K562 (cell line): ENCODE results near the gene PAQR7. TPM values are rescaled to one million over a fixed set of nuclear protein-coding genes. Genes with fewer than 3 reads are reported as not detected.

Source experiments
- ATAC-seq: fragments of 200-7000 bp; cut with Tn5 transposase; 3 replicates; pipeline ENCODE4 v1.9.1; 2020; ENCODE audit warnings: moderate library complexity
- BruUV-seq: library from RNA; stranded (reverse); fragments of 400-500 nt; replicated peaks from 2 replicates; lab custom pipeline; 2021; lab: Mats Ljungman, UMichigan
- CTCF ChIA-PET: fragments of 300-600 bp; formaldehyde crosslinking; extraction: SDS; loops from one replicate; lab custom pipeline; 2021; ENCODE audit warnings: low intra/inter-chr PET ratio; lab: Yijun Ruan, JAX
- POLR2A ChIA-PET: fragments of 300-600, 350-650 bp; sonication (Branson Sonifier 250); formaldehyde crosslinking; extraction: SDS; loops from one replicate; lab custom pipeline; 2021; ENCODE audit warnings: antibody characterized with exemption, inconsistent platforms; lab: Yijun Ruan, JAX
- DNase-seq, 4 experiments: peaks; one replicate each; pipeline versions ENCODE4 v3.0.0 to v3.0.0-alpha.2; 2011 to 2018; ENCODE audit warnings: low spot score in 3 of 4, mixed read lengths in 3 of 4; ENCODE audit errors: extremely low read depth in 1 of 4
- FAIRE-seq: peaks from 2 replicates; lab custom pipeline; 2011; peaks lifted over from hg19 to GRCh38; lab: Jason Lieb, UNC
- H2AFZ ChIP-seq: 2 replicates; pipeline ENCODE4 v1.6.0; 2011; ENCODE audit warnings: low read depth, low read length, control low read depth, inconsistent platforms
- H3K27ac ChIP-seq: fragments of 200-600 bp; 3 replicates; pipeline ENCODE4 v1.8.0; 2011; ENCODE audit warnings: low read depth, mild to moderate bottlenecking, control low read depth, inconsistent platforms, low read length, moderate library complexity, mixed read lengths; ENCODE audit errors: extremely low read depth
- H3K27me3 ChIP-seq, 2 experiments: fragments of 300-600 bp in 1 of 2; 2 replicates in 1 of 2; 3 replicates in 1 of 2; pipeline versions ENCODE4 v1.6.0 to v1.8.0; 2011; ENCODE audit warnings: inconsistent platforms in 2 of 2, low read length in 2 of 2, mild to moderate bottlenecking in 1 of 2, mixed read lengths in 1 of 2, moderate library complexity in 1 of 2; ENCODE audit not compliant: control insufficient read depth in 2 of 2, insufficient read depth in 2 of 2
- H3K36me3 ChIP-seq: fragments of 300-600 bp; 3 replicates; pipeline ENCODE4 v1.8.0; 2011; ENCODE audit warnings: mild to moderate bottlenecking, low read length, inconsistent platforms; ENCODE audit not compliant: control insufficient read depth, insufficient read depth
- H3K4me1 ChIP-seq, 2 experiments: fragments of 200-600 bp in 1 of 2; replicated peaks in 1 of 2; 2 replicates in 1 of 2; 3 replicates in 1 of 2; pipeline versions ENCODE4 v1.5.1 to v1.8.0; 2011; ENCODE audit warnings: inconsistent platforms in 2 of 2, low read length in 2 of 2, mild to moderate bottlenecking in 1 of 2, mixed read lengths in 1 of 2, moderate library complexity in 1 of 2; ENCODE audit not compliant: control insufficient read depth in 2 of 2, insufficient read depth in 2 of 2
- H3K4me2 ChIP-seq: 2 replicates; pipeline ENCODE4 v1.6.1; 2011; ENCODE audit warnings: low read length, control low read depth, inconsistent platforms, mixed read lengths; ENCODE audit not compliant: insufficient read depth
- H3K4me3 ChIP-seq: fragments of 200-600 bp; sonication (generic), shearing (Covaris generic); 2 replicates; pipeline ENCODE4 v1.5.1; 2016; ENCODE audit warnings: control low read depth, inconsistent platforms
- H3K79me2 ChIP-seq: fragments of 200-600 bp; 3 replicates; pipeline ENCODE4 v1.8.0; 2011; ENCODE audit warnings: low read length, inconsistent platforms; ENCODE audit not compliant: control insufficient read depth, insufficient read depth
- H3K9ac ChIP-seq, 2 experiments: 2 replicates each; pipeline versions ENCODE4 v1.6.0 to v1.6.1; 2011; ENCODE audit warnings: low read depth in 2 of 2, low read length in 2 of 2, control low read depth in 1 of 2, inconsistent platforms in 1 of 2, mild to moderate bottlenecking in 1 of 2, mixed read lengths in 1 of 2; ENCODE audit not compliant: insufficient read depth in 1 of 2
- H3K9me1 ChIP-seq: one replicate; pipeline ENCODE4 v1.6.0; 2011; ENCODE audit warnings: inconsistent platforms, mild to moderate bottlenecking, low read length, moderate library complexity; ENCODE audit not compliant: control insufficient read depth, insufficient read depth
- H3K9me3 ChIP-seq: replicated peaks from 2 replicates; pipeline ENCODE4 v1.5.1; 2011; ENCODE audit warnings: low read depth, low read length, inconsistent platforms; ENCODE audit not compliant: control insufficient read depth, insufficient read depth
- H4K20me1 ChIP-seq: replicated peaks from 2 replicates; pipeline ENCODE4 v1.6.1; 2011; ENCODE audit warnings: low read length, inconsistent platforms, mixed read lengths; ENCODE audit not compliant: control insufficient read depth, insufficient read depth
- AFF4 ChIP-seq: sonication (generic); formaldehyde crosslinking; IDR thresholded peaks from 2 replicates; pipeline ENCODE4 v1.8.0; 2023; ENCODE audit warnings: mild to moderate bottlenecking, missing genetic modification reagents
- KLF1 ChIP-seq: fragments of 450-650 bp; IDR thresholded peaks from 2 replicates; pipeline ENCODE4 v1.6.1; 2016; ENCODE audit warnings: missing genetic modification characterization, missing compliant biosample characterization
- NCOA4 ChIP-seq: fragments of 450-650 bp; IDR thresholded peaks from 2 replicates; pipeline ENCODE4 v1.6.1; 2018; ENCODE audit warnings: mild to moderate bottlenecking; ENCODE audit not compliant: partially characterized antibody
- NCOR1 ChIP-seq: fragments of 450-650 bp; IDR thresholded peaks from 2 replicates; pipeline ENCODE4 v1.6.1; 2016; ENCODE audit warnings: mild to moderate bottlenecking, moderate library complexity
- POLR2B ChIP-seq: fragments of 450-650 bp; IDR thresholded peaks from 2 replicates; pipeline ENCODE4 v1.6.1; 2018; ENCODE audit warnings: low read depth; ENCODE audit not compliant: partially characterized antibody
- TARDBP ChIP-seq: fragments of 450-650 bp; IDR thresholded peaks from 2 replicates; pipeline ENCODE4 v1.6.1; 2016
- ZNF75A ChIP-seq: fragments of 450-650 bp; formaldehyde crosslinking; IDR thresholded peaks from 2 replicates; pipeline ENCODE4 v1.4.0; 2020; ENCODE audit warnings: mild to moderate bottlenecking
- WGBS: fragments of 100-300 bp; shearing (Covaris generic); methylation state at CpG from one replicate; pipeline ENCODE4 v1.1.6; 2016; ENCODE audit warnings: low coverage, mixed read lengths; ENCODE audit not compliant: insufficient coverage; ENCODE audit errors: missing lambda C conversion rate; 5-methylcytosine and 5-hydroxymethylcytosine counted together
- in situ Hi-C: fragments of 300-500 bp; cut with MboI; formaldehyde crosslinking; loops from 4 replicates; pipeline ENCODE4 v1.15.0; 2018; ENCODE audit warnings: inconsistent platforms, mixed read lengths
- intact Hi-C: fragments of 100-400 bp; cut with micrococcal nuclease; formaldehyde crosslinking; loops from 2 replicates; pipeline ENCODE4 v1.14.2; 2022
- polyA plus RNA-seq, 8 experiments: library from polyadenylated mRNA; depleted of rRNA in 4 of 8; stranded (reverse) in 5 of 8; unstranded in 3 of 8; fragments of >200 nt; fragmentation: Nextera tagmentation in 2 of 8; fragmentation: Illumina TruSeq in 1 of 8; extraction: Ambion mirVana in 2 of 8; extraction: Trizol in 1 of 8; gene quantifications; 2 replicates each; pipeline versions ENCODE4 v1.2.1 to v1.2.3, GENCODE V29; 2011 to 2014; ENCODE audit warnings: inconsistent platforms in 1 of 8, missing spikeins in 1 of 8
- total RNA-seq, 7 experiments: library from RNA; depleted of rRNA in 6 of 7; stranded (reverse); fragments of >200 nt in 6 of 7; fragmentation: Illumina TruSeq in 2 of 7; extraction: Trizol in 2 of 7; gene quantifications; 2 replicates each; pipeline versions ENCODE4 v1.2.1 to v1.2.3, GENCODE V29; 2011 to 2021; ENCODE audit warnings: low replicate concordance in 1 of 7
- TF ChIP-seq, protein P1 (sequence below), 2 experiments: fragments of 450-650 bp; IDR thresholded peaks; 2 replicates each; pipeline ENCODE4 v1.6.1; 2018; ENCODE audit warnings: mild to moderate bottlenecking in 2 of 2, low read depth in 1 of 2; ENCODE audit not compliant: partially characterized antibody in 2 of 2
- TF ChIP-seq, protein P2 (sequence below): fragments of 250-450 bp; sonication (Bioruptor Pico); IDR thresholded peaks from 2 replicates; pipeline ENCODE4 v1.8.0; 2021; ENCODE audit warnings: borderline replicate concordance, mild to moderate bottlenecking, moderate library complexity; ENCODE audit not compliant: poor library complexity, severe bottlenecking
- TF ChIP-seq, protein P3 (sequence below), 2 experiments: IDR thresholded peaks in 1 of 2; conservative IDR thresholded peaks in 1 of 2; 2 replicates each; pipeline ENCODE4 v1.6.1; 2016; ENCODE audit warnings: low read depth in 2 of 2, mild to moderate bottlenecking in 1 of 2, missing compliant biosample characterization in 1 of 2, missing genetic modification characterization in 1 of 2, moderate library complexity in 1 of 2

The PAQR7 gene
- total and polyA plus RNA-seq, 9 of the 15 experiments (the other 6 are each of a cell fraction or from before 2014, with no cell fraction given): 1.1 to 5.2 (median 2.6) TPM

DNA sequence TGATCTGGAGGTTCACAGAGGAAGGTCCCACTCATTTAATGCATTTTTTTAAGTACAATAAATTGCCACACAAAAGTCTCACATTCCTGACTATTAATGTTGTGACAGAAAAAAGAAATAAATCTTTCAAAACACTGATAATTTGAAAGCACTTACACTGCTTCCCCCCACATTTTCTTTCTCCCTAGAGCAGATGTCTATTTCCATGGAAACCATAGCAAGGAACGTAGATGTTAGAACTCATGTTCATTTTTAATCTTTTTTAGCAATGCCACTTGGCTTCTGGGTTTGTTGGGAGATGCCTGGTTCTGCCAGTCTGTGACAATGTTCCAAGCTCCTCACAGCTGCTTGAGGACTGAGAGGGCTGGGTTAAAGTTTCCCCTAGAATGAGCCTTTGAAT, 32.7 kb upstream of the PAQR7 start:
- H3K79me2 ChIP-seq: peaks cover 29% of the 10 kb centered on the region
- TF ChIP-seq, protein P1, sequence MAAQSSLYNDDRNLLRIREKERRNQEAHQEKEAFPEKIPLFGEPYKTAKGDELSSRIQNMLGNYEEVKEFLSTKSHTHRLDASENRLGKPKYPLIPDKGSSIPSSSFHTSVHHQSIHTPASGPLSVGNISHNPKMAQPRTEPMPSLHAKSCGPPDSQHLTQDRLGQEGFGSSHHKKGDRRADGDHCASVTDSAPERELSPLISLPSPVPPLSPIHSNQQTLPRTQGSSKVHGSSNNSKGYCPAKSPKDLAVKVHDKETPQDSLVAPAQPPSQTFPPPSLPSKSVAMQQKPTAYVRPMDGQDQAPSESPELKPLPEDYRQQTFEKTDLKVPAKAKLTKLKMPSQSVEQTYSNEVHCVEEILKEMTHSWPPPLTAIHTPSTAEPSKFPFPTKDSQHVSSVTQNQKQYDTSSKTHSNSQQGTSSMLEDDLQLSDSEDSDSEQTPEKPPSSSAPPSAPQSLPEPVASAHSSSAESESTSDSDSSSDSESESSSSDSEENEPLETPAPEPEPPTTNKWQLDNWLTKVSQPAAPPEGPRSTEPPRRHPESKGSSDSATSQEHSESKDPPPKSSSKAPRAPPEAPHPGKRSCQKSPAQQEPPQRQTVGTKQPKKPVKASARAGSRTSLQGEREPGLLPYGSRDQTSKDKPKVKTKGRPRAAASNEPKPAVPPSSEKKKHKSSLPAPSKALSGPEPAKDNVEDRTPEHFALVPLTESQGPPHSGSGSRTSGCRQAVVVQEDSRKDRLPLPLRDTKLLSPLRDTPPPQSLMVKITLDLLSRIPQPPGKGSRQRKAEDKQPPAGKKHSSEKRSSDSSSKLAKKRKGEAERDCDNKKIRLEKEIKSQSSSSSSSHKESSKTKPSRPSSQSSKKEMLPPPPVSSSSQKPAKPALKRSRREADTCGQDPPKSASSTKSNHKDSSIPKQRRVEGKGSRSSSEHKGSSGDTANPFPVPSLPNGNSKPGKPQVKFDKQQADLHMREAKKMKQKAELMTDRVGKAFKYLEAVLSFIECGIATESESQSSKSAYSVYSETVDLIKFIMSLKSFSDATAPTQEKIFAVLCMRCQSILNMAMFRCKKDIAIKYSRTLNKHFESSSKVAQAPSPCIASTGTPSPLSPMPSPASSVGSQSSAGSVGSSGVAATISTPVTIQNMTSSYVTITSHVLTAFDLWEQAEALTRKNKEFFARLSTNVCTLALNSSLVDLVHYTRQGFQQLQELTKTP (IDR thresholded peaks at IDR 0.05; ENCODE audit: low read depth in 1 of 2, partially characterized antibody in 2 of 2): no peak
- TF ChIP-seq ZNF75A (CRISPR knock-in tag) (no peak), AFF4 (no peak), NCOA4 (no peak), KLF1 (tag) (no peak), TARDBP (no peak), NCOR1 (no peak), POLR2B (no peak)
- TF ChIP-seq, protein P2, sequence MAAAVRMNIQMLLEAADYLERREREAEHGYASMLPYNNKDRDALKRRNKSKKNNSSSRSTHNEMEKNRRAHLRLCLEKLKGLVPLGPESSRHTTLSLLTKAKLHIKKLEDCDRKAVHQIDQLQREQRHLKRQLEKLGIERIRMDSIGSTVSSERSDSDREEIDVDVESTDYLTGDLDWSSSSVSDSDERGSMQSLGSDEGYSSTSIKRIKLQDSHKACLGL (CRISPR knock-in tag): no peak
- TF ChIP-seq, protein P3, sequence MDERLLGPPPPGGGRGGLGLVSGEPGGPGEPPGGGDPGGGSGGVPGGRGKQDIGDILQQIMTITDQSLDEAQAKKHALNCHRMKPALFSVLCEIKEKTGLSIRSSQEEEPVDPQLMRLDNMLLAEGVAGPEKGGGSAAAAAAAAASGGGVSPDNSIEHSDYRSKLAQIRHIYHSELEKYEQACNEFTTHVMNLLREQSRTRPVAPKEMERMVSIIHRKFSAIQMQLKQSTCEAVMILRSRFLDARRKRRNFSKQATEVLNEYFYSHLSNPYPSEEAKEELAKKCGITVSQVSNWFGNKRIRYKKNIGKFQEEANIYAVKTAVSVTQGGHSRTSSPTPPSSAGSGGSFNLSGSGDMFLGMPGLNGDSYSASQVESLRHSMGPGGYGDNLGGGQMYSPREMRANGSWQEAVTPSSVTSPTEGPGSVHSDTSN (CRISPR knock-in tag; IDR thresholded peaks at IDR 0.05; ENCODE audit: low read depth): no peak
- TF ChIP-seq, protein P3 (tag; conservative IDR thresholded peaks at IDR 0.05; ENCODE audit: low read depth): no peak

More for the DNA sequence above, 32.7 kb upstream of the PAQR7 start:
- peaks cover 20% of the 10 kb centered on the region for H4K20me1 ChIP-seq
- H3K27me3 ChIP-seq: no peaks in the 10 kb centered on the region
- H3K4me3 ChIP-seq: no peak overlapping the region
- in situ Hi-C loops: no loop called here
- H3K9me3 ChIP-seq: no peaks in the 10 kb centered on the region
- POLR2A ChIA-PET: interaction anchor here (0.7 to 4.6 kb wide), 7 partner anchors 8 to 26 kb away, joined by 3 to 19 read pairs (median 5); no protein-coding TSS in a partner anchor
- no peak overlapping the region for H3K9ac ChIP-seq
- FAIRE-seq (no peak), DNase-seq (no peak), ATAC-seq (no peak)
- intact Hi-C loops: no loop called here
- CTCF ChIA-PET: no interaction called here
- no TSS peak for BruUV-seq
- H3K4me2 ChIP-seq: no peak overlapping the region
- 80% methylated on average over 1 of the region's 1 CpG for WGBS
- no peak overlapping the region for H3K27ac ChIP-seq
- no peak overlapping the region for H2AFZ ChIP-seq
- H3K36me3 ChIP-seq: peaks cover 16% of the 10 kb centered on the region
- H3K9me1 ChIP-seq: peaks cover 6% of the 10 kb centered on the region
- peaks cover 19 to 24% of the 10 kb centered on the region in 2 experiments; a peak in 4 of 5 replicates for H3K4me1 ChIP-seq
